GM12878 (cell line): ENCODE measurements around the gene ZNF317. TPM values are rescaled to one million over a fixed set of nuclear protein-coding genes. Genes with fewer than 3 reads are reported as not detected.

Experiments used
- ATF2 ChIP-seq: IDR thresholded peaks from 2 replicates; pipeline ENCODE4 v1.6.1; 2012; ENCODE audit warnings: low read length, inconsistent platforms
- E2F4 ChIP-seq: IDR thresholded peaks from 2 replicates; pipeline ENCODE4 v1.6.1; 2012; ENCODE audit warnings: low read depth, low read length, improper control_type of control experiment
- MYB ChIP-seq: fragments of 150-350 bp; IDR thresholded peaks from 2 replicates; pipeline ENCODE4 v1.6.1; 2014; ENCODE audit warnings: mild to moderate bottlenecking, low read depth, low read length, borderline replicate concordance
- POLR2AphosphoS2 ChIP-seq: IDR thresholded peaks from 2 replicates; pipeline ENCODE4 v1.6.1; 2011; ENCODE audit warnings: low read depth, mild to moderate bottlenecking, low read length, improper control_type of control experiment, moderate library complexity
- RCOR1 ChIP-seq: conservative IDR thresholded peaks from 2 replicates; pipeline ENCODE4 v1.6.1; 2012; ENCODE audit warnings: low read depth, low read length, improper control_type of control experiment
- SMAD5 ChIP-seq: IDR thresholded peaks from 2 replicates; pipeline ENCODE4 v1.6.1; 2016; ENCODE audit warnings: antibody characterized with exemption, low read depth
- SREBF1 ChIP-seq: IDR thresholded peaks from 2 replicates; pipeline ENCODE4 v1.6.1; 2012; ENCODE audit warnings: mild to moderate bottlenecking, low read length
- SUPT20H ChIP-seq: IDR thresholded peaks from 2 replicates; pipeline ENCODE4 v1.6.1; 2011; ENCODE audit warnings: low read depth, mild to moderate bottlenecking, low read length, moderate library complexity, borderline replicate concordance; ENCODE audit not compliant: control insufficient read depth
- SUZ12 ChIP-seq: fragments of 200-600 bp; sonication (generic); IDR thresholded peaks from one replicate; pipeline ENCODE4 v1.6.1; 2018; ENCODE audit warnings: antibody characterized with exemption, mild to moderate bottlenecking; ENCODE audit not compliant: unreplicated experiment
- TARDBP ChIP-seq: IDR thresholded peaks from 2 replicates; pipeline ENCODE4 v1.6.1; 2016; ENCODE audit warnings: borderline replicate concordance
- TBL1XR1 ChIP-seq: IDR thresholded peaks from 2 replicates; pipeline ENCODE4 v1.6.1; 2012; ENCODE audit warnings: low read depth, low read length, improper control_type of control experiment
- USF1 ChIP-seq: IDR thresholded peaks from 2 replicates; pipeline ENCODE4 v1.6.1; 2011; ENCODE audit warnings: borderline replicate concordance, low read depth, mild to moderate bottlenecking, moderate library complexity, mixed read lengths, low read length; ENCODE audit not compliant: insufficient read depth; ENCODE audit errors: extremely low read length
- ZNF622 ChIP-seq: fragments of 450-650 bp; IDR thresholded peaks from 2 replicates; pipeline ENCODE4 v1.6.1; 2017; ENCODE audit warnings: mild to moderate bottlenecking, inconsistent platforms
- polyA plus RNA-seq, 11 experiments: library from polyadenylated mRNA; depleted of rRNA in 4 of 11; unstranded in 6 of 11; stranded (reverse) in 5 of 11; fragments of >200 nt; fragmentation: Nextera tagmentation in 4 of 11; fragmentation: Illumina TruSeq in 1 of 11; extraction: Ambion mirVana in 4 of 11; extraction: Trizol in 1 of 11; gene quantifications; 1 replicate in 1 of 11; 2 replicates in 10 of 11; pipeline versions ENCODE4 v1.2.1 to v1.2.3, GENCODE V29; 2011 to 2016; ENCODE audit warnings: inconsistent platforms in 2 of 11, missing spikeins in 2 of 11, low read depth in 1 of 11
- total RNA-seq, 4 experiments: library from RNA; depleted of rRNA in 3 of 4; stranded (reverse); fragments of >200 nt in 3 of 4; fragmentation: Illumina TruSeq in 1 of 4; extraction: Trizol in 1 of 4; gene quantifications; 2 replicates each; pipeline versions ENCODE4 v1.2.1 to v1.2.3, GENCODE V29; 2013 to 2021
- TF ChIP-seq, protein P1 (sequence below): IDR thresholded peaks from 2 replicates; pipeline ENCODE4 v1.6.1; 2011; ENCODE audit warnings: low read depth, mild to moderate bottlenecking, low read length, moderate library complexity, borderline replicate concordance; ENCODE audit errors: extremely low read depth
- TF ChIP-seq, protein P2 (sequence below): IDR thresholded peaks from 2 replicates; pipeline ENCODE4 v1.6.1; 2012; ENCODE audit warnings: improper control_type of control experiment, low read depth, low read length; ENCODE audit not compliant: insufficient replicate concordance
- TF ChIP-seq, protein P3 (sequence below): fragments of 450-650 bp; formaldehyde crosslinking; IDR thresholded peaks from 2 replicates; pipeline ENCODE4 v1.4.0; 2020; ENCODE audit warnings: mild to moderate bottlenecking, moderate library complexity

The ZNF317 gene
- total and polyA plus RNA-seq, 10 of the 15 experiments (the other 5 are each of a cell fraction or from before 2014, with no cell fraction given): 22.7 to 39.4 (median 32.6) TPM

DNA sequence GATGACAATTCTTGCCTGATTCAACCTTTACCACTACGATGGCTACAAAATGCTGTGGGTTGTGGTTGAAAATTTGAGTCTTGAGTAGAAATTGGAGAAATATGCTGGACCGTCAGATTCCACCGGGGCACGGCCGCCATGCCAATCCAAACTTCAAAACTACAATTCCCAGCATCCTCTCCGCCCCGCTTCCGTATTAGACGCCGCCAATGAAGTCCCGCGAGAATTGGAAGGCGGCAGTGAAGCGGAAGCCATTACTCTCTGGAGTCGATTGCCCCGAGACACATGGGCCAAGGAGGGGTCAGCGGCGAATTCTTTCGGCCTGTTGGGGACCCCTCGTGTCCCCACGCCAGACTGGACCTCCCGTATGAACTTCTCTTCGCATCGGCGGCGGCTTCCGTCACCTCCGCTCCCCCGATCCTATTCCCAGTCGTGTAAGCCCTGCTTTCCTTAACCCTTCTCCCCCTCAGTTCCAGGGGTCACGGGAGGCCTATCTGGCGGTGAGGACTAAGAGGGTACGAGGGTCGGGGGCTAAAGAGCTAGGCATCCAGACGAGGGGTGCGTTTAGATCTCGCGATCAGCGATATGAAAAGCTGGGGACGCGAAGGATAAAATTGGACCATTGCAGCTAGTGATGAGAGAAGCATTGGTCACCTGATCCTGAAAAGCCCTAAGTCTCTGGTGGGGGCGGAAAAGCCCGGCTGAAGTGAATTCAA is at the start of gene ZNF317 (continued):
- TF ChIP-seq SUPT20H (no peak), SREBF1 (peak; percentile 79), TARDBP (peak; percentile 89; the same call in 1 of the 2 replicates), ZNF622 (no peak), SUZ12 (no peak), SMAD5 (peak; percentile 77), ATF2 (no peak), MYB (no peak), USF1 (peak; percentile 21), RCOR1 (peak; percentile 94), E2F4 (no peak), TBL1XR1 (no peak), POLR2AphosphoS2 (peak; percentile 65; the same call in 1 of the 2 replicates)
- TF ChIP-seq, protein P1, sequence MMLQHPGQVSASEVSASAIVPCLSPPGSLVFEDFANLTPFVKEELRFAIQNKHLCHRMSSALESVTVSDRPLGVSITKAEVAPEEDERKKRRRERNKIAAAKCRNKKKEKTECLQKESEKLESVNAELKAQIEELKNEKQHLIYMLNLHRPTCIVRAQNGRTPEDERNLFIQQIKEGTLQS: no peak
- TF ChIP-seq, protein P2, sequence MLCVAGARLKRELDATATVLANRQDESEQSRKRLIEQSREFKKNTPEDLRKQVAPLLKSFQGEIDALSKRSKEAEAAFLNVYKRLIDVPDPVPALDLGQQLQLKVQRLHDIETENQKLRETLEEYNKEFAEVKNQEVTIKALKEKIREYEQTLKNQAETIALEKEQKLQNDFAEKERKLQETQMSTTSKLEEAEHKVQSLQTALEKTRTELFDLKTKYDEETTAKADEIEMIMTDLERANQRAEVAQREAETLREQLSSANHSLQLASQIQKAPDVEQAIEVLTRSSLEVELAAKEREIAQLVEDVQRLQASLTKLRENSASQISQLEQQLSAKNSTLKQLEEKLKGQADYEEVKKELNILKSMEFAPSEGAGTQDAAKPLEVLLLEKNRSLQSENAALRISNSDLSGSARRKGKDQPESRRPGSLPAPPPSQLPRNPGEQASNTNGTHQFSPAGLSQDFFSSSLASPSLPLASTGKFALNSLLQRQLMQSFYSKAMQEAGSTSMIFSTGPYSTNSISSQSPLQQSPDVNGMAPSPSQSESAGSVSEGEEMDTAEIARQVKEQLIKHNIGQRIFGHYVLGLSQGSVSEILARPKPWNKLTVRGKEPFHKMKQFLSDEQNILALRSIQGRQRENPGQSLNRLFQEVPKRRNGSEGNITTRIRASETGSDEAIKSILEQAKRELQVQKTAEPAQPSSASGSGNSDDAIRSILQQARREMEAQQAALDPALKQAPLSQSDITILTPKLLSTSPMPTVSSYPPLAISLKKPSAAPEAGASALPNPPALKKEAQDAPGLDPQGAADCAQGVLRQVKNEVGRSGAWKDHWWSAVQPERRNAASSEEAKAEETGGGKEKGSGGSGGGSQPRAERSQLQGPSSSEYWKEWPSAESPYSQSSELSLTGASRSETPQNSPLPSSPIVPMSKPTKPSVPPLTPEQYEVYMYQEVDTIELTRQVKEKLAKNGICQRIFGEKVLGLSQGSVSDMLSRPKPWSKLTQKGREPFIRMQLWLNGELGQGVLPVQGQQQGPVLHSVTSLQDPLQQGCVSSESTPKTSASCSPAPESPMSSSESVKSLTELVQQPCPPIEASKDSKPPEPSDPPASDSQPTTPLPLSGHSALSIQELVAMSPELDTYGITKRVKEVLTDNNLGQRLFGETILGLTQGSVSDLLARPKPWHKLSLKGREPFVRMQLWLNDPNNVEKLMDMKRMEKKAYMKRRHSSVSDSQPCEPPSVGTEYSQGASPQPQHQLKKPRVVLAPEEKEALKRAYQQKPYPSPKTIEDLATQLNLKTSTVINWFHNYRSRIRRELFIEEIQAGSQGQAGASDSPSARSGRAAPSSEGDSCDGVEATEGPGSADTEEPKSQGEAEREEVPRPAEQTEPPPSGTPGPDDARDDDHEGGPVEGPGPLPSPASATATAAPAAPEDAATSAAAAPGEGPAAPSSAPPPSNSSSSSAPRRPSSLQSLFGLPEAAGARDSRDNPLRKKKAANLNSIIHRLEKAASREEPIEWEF: no peak
- TF ChIP-seq, protein P3, sequence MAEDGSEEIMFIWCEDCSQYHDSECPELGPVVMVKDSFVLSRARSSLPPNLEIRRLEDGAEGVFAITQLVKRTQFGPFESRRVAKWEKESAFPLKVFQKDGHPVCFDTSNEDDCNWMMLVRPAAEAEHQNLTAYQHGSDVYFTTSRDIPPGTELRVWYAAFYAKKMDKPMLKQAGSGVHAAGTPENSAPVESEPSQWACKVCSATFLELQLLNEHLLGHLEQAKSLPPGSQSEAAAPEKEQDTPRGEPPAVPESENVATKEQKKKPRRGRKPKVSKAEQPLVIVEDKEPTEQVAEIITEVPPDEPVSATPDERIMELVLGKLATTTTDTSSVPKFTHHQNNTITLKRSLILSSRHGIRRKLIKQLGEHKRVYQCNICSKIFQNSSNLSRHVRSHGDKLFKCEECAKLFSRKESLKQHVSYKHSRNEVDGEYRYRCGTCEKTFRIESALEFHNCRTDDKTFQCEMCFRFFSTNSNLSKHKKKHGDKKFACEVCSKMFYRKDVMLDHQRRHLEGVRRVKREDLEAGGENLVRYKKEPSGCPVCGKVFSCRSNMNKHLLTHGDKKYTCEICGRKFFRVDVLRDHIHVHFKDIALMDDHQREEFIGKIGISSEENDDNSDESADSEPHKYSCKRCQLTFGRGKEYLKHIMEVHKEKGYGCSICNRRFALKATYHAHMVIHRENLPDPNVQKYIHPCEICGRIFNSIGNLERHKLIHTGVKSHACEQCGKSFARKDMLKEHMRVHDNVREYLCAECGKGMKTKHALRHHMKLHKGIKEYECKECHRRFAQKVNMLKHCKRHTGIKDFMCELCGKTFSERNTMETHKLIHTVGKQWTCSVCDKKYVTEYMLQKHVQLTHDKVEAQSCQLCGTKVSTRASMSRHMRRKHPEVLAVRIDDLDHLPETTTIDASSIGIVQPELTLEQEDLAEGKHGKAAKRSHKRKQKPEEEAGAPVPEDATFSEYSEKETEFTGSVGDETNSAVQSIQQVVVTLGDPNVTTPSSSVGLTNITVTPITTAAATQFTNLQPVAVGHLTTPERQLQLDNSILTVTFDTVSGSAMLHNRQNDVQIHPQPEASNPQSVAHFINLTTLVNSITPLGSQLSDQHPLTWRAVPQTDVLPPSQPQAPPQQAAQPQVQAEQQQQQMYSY: no peak
